Smooth muscle cell (in vitro differentiated cells): ENCODE results near the gene PCBP1. TPM values are rescaled to one million over a fixed set of nuclear protein-coding genes. Genes with fewer than 3 reads are reported as not detected.

Source experiments
- DNase-seq: peaks from one replicate; lab custom pipeline; 2025; ENCODE audit not compliant: unreplicated experiment; lab: John Stamatoyannopoulos, UW
- H2AFZ ChIP-seq: fragments of 200-600 bp; sonication (generic); 2 replicates; pipeline ENCODE4 v1.6.0; 2016; ENCODE audit warnings: antibody characterized with exemption, low read depth, mild to moderate bottlenecking
- H3F3A ChIP-seq: fragments of 200-600 bp; sonication (generic); 2 replicates; pipeline ENCODE4 v1.6.0; 2017; ENCODE audit warnings: antibody characterized with exemption, low read depth
- H3K27ac ChIP-seq: fragments of 200-600 bp; sonication (generic); 2 replicates; pipeline ENCODE4 v1.5.1; 2016; ENCODE audit warnings: low read depth, mild to moderate bottlenecking
- H3K27me3 ChIP-seq: fragments of 200-600 bp; sonication (generic); 2 replicates; pipeline ENCODE4 v1.6.1; 2016; ENCODE audit warnings: low read depth, mild to moderate bottlenecking
- H3K36me3 ChIP-seq: fragments of 200-600 bp; sonication (generic); 2 replicates; pipeline ENCODE4 v1.5.1; 2016; ENCODE audit warnings: low read depth
- H3K4me1 ChIP-seq: fragments of 200-600 bp; sonication (generic); 2 replicates; pipeline ENCODE4 v1.5.1; 2016; ENCODE audit warnings: low read depth
- H3K4me2 ChIP-seq: fragments of 200-600 bp; sonication (generic); 2 replicates; pipeline ENCODE4 v1.6.0; 2016; ENCODE audit warnings: mild to moderate bottlenecking
- H3K4me3 ChIP-seq: fragments of 200-600 bp; sonication (generic); 2 replicates; pipeline ENCODE4 v1.5.1; 2016; ENCODE audit warnings: mild to moderate bottlenecking
- H3K79me2 ChIP-seq: fragments of 200-600 bp; sonication (generic); 2 replicates; pipeline ENCODE4 v1.6.0; 2016; ENCODE audit warnings: low read depth, mild to moderate bottlenecking
- H3K9ac ChIP-seq: fragments of 200-600 bp; sonication (generic); 2 replicates; pipeline ENCODE4 v1.6.0; 2016; ENCODE audit warnings: low read depth
- H3K9me3 ChIP-seq: fragments of 200-600 bp; sonication (generic); replicated peaks from 2 replicates; pipeline ENCODE4 v1.5.1; 2016; ENCODE audit warnings: low read depth
- H4K20me1 ChIP-seq: fragments of 200-600 bp; sonication (generic); 2 replicates; pipeline ENCODE4 v1.6.0; 2016; ENCODE audit warnings: low read depth
- CTCF ChIP-seq: fragments of 200-600 bp; sonication (generic); IDR thresholded peaks from 2 replicates; pipeline ENCODE4 v1.5.1; 2017; ENCODE audit warnings: borderline replicate concordance, mild to moderate bottlenecking, antibody characterized with exemption; ENCODE audit not compliant: insufficient read depth, poor library complexity, severe bottlenecking
- WGBS: methylation state at CpG from one replicate; pipeline ENCODE4 v1.1.7; 2016; ENCODE audit warnings: low lambda C conversion rate; 5-methylcytosine and 5-hydroxymethylcytosine counted together
- polyA plus RNA-seq: library from polyadenylated mRNA; unstranded; fragments of >200 nt; fragmentation: Nextera tagmentation; extraction: Ambion mirVana; gene quantifications from 2 replicates; pipeline ENCODE4 v1.2.1, GENCODE V29; 2016
- total RNA-seq: library from RNA; depleted of rRNA; stranded (reverse); fragments of >200 nt; gene quantifications from 2 replicates; pipeline ENCODE4 v1.2.3, GENCODE V29; 2014

The PCBP1 gene
- total and polyA plus RNA-seq, 2 experiments from 2014 or later = 109 to 145 TPM

GRCh38 chr2:70116936-70117552, 29.8 kb downstream of the PCBP1 start:
- Histone ChIP-seq H3K9ac (no peak overlapping the region), H3K36me3 (no peaks in the 10 kb centered on the region), H3K79me2 (no peaks in the 10 kb centered on the region), H3K4me2 (no peak overlapping the region), H2AFZ (no peak overlapping the region), H3K27me3 (no peaks in the 10 kb centered on the region), H3F3A (peaks cover 5% of the 10 kb centered on the region), H3K4me3 (no peak overlapping the region), H3K9me3 (no peaks in the 10 kb centered on the region), H4K20me1 (no peaks in the 10 kb centered on the region), H3K4me1 (peaks cover 31% of the 10 kb centered on the region), H3K27ac (no peak overlapping the region)
- WGBS = 87% methylated on average over 2 of the region's 2 CpGs
- TF ChIP-seq CTCF = no peak
- DNase-seq = no peak

GRCh38 chr2:70118798-70119454, 31.6 kb downstream of the PCBP1 start:
- no peak for DNase-seq
- H3K79me2 ChIP-seq = no peaks in the 10 kb centered on the region
- H3K27ac ChIP-seq = no peak overlapping the region
- no peak overlapping the region for H3K4me2 ChIP-seq
- peak overlapping the region; percentile 24 for H2AFZ ChIP-seq
- no peaks in the 10 kb centered on the region for H3K9me3 ChIP-seq
- 38% methylated on average over 4 of the region's 4 CpGs for WGBS
- H3K4me1 ChIP-seq = peaks cover 34% of the 10 kb centered on the region
- no peaks in the 10 kb centered on the region for H4K20me1 ChIP-seq
- no peak overlapping the region for H3K4me3 ChIP-seq
- peaks cover 11% of the 10 kb centered on the region for H3F3A ChIP-seq
- no peaks in the 10 kb centered on the region for H3K27me3 ChIP-seq
- no peaks in the 10 kb centered on the region for H3K36me3 ChIP-seq
- H3K9ac ChIP-seq = no peak overlapping the region
- no peak for TF ChIP-seq CTCF

GRCh38 chr2:70121627-70122372, 34.5 kb downstream of the PCBP1 start:
- peaks cover 34% of the 10 kb centered on the region for H3K4me1 ChIP-seq
- no peaks in the 10 kb centered on the region for H4K20me1 ChIP-seq
- no peak for TF ChIP-seq CTCF
- whole genome bisulfite sequencing = 79% methylated on average over 6 of the region's 6 CpGs
- no peaks in the 10 kb centered on the region for H3K36me3 ChIP-seq
- DNase-seq = no peak
- no peak overlapping the region for H3K9ac ChIP-seq
- H3K79me2 ChIP-seq = no peaks in the 10 kb centered on the region
- no peaks in the 10 kb centered on the region for H3K9me3 ChIP-seq
- H3K27ac ChIP-seq = peak overlapping the region; percentile 91
- no peak overlapping the region for H3K4me2 ChIP-seq
- H3K4me3 ChIP-seq = no peak overlapping the region
- H2AFZ ChIP-seq = no peak overlapping the region
- peaks cover 11% of the 10 kb centered on the region for H3F3A ChIP-seq
- no peaks in the 10 kb centered on the region for H3K27me3 ChIP-seq
